Astrocyte of the cerebellum (primary cell): ENCODE results near the gene FRMD4A.

Experiments
- DNase-seq: peaks from one replicate; pipeline ENCODE4 v3.0.0-alpha.2; 2011; ENCODE audit warnings: low read depth
- H3K4me3 ChIP-seq: 2 replicates; pipeline ENCODE4 v1.5.1; 2011; ENCODE audit warnings: mild to moderate bottlenecking, low read depth, low read length, moderate library complexity
- CTCF ChIP-seq: IDR thresholded peaks from 2 replicates; pipeline ENCODE4 v1.5.1; 2012; ENCODE audit warnings: low read length, low read depth, moderate library complexity, mild to moderate bottlenecking; ENCODE audit errors: missing control alignments
- in situ Hi-C: cut with HindIII; loops from 2 replicates; pipeline ENCODE4 v1.10.0; 2017; ENCODE audit warnings: low sequenced_read_pairs

FRMD4A gene

GRCh38 chr10:13734151-13734550 lies 596.6 kb downstream of the FRMD4A start:
- in situ Hi-C loops: no loop called here
- TF ChIP-seq CTCF: no peak
- H3K4me3 ChIP-seq: no peak overlapping the region
- DNase-seq: no peak

DNA sequence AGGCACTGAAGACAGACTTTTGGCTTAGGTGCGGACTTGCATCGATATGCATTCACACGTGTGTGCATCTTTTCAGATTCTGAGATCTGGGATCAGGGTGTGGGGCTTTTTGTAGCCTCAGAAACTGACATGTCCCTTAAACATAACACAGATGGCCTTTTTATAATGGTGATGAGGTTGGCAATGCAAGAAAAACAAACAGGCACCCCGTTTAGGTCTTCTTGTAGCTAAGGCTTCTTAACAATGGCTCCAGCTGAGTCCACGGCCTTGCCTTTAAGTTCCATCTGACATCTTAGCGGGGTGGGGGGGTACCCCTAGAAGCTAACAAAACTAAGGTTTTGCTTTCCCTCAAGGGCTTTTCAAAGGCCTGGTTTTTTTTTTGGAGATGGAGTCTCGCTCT lies 597.7 kb downstream of the FRMD4A start:
- in situ Hi-C loops: no loop called here
- no peak overlapping the region for H3K4me3 ChIP-seq
- TF ChIP-seq CTCF: no peak
- no peak for DNase-seq

GRCh38 chr10:13732465-13732881 lies 598.3 kb downstream of the FRMD4A start:
- no peak overlapping the region for H3K4me3 ChIP-seq
- in situ Hi-C loops: no loop called here
- DNase-seq: no peak
- no peak for TF ChIP-seq CTCF

DNA sequence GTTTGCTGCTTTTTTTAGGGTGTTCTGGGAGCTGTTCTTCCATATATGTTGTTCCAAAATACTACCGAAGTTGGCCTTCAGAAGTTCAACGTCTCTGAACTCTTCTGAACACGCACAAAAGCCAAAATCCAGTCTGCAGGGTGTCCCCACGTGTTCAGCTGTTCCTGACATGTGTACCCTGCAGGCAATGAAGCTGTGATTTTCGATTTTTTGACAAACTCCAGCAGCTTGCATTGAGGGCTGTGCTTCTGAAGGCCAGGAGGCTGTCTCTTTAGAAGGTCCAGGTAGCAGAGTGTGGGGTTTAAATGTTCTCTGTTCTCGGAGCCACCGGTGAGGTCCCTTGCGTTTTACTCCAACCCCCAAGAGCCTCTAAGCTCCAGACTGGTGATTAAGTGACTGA lies 598.9 kb downstream of the FRMD4A start:
- no peak for TF ChIP-seq CTCF
- H3K4me3 ChIP-seq: no peak overlapping the region
- DNase-seq: no peak
- in situ Hi-C loops: no loop called here

- TF ChIP-seq CTCF: no peak
- DNase-seq: no peak
- H3K4me3 ChIP-seq: no peak overlapping the region
- in situ Hi-C loops: no loop called here
Measured at GRCh38 chr10:13730956-13731355, 599.8 kb downstream of the FRMD4A start.

GRCh38 chr10:13730306-13730652 lies 600.4 kb downstream of the FRMD4A start:
- H3K4me3 ChIP-seq: no peak overlapping the region
- no peak for DNase-seq
- in situ Hi-C loops: no loop called here
- TF ChIP-seq CTCF: no peak
